Ishikawa (cell line): Measurements from ENCODE around the gene RAI2.

Experiments
- CEBPB ChIP-seq: IDR thresholded peaks from 2 replicates; pipeline ENCODE4 v1.6.1; 2012
- EP300 ChIP-seq: IDR thresholded peaks from 2 replicates; pipeline ENCODE4 v1.6.1; 2012; ENCODE audit warnings: borderline replicate concordance
- FOXM1 ChIP-seq: IDR thresholded peaks from 2 replicates; pipeline ENCODE4 v1.6.1; 2012; ENCODE audit warnings: low read depth, borderline replicate concordance
- RAD21 ChIP-seq: IDR thresholded peaks from 2 replicates; pipeline ENCODE4 v1.6.1; 2012; ENCODE audit warnings: low read depth
- TAF1 ChIP-seq: IDR thresholded peaks from 2 replicates; pipeline ENCODE4 v1.6.1; 2012; ENCODE audit warnings: low read depth, mild to moderate bottlenecking
- TCF12 ChIP-seq: IDR thresholded peaks from 2 replicates; pipeline ENCODE4 v1.6.1; 2012; ENCODE audit warnings: low read depth
- TEAD4 ChIP-seq: IDR thresholded peaks from 2 replicates; pipeline ENCODE4 v1.6.1; 2012
- YY1 ChIP-seq: IDR thresholded peaks from 2 replicates; pipeline ENCODE4 v1.6.1; 2012; ENCODE audit warnings: low read depth
- TF ChIP-seq, protein P1 (sequence below): IDR thresholded peaks from 2 replicates; pipeline ENCODE4 v1.6.1; 2012
- TF ChIP-seq, protein P2 (sequence below): IDR thresholded peaks from 2 replicates; pipeline ENCODE4 v1.6.1; 2012
- TF ChIP-seq, protein P3 (sequence below): IDR thresholded peaks from 2 replicates; pipeline ENCODE4 v1.6.1; 2012; ENCODE audit warnings: low read depth, mild to moderate bottlenecking

DNA sequence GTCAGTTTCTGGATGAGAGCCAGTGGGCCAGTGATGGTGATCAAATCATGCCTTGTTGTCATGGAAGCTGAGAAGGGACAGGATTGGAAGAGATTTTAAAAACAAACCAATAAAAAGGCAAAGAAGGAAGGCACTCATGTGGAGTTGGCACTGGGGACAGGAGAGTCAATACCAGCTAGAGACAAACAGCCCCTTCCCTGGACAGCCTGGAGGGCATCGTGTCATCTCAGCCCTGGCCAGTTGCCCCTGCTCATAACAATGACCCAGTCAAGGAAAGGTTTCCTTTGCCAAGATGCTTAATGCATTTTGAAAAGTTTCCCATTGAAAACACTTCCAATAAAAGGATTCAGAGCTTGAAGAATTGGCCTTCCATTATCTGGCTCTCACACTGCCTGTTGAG is 68.3 kb downstream of the RAI2 start:
- TF ChIP-seq RAD21 = no peak
- no peak for TF ChIP-seq EP300
- TF ChIP-seq, protein P1, sequence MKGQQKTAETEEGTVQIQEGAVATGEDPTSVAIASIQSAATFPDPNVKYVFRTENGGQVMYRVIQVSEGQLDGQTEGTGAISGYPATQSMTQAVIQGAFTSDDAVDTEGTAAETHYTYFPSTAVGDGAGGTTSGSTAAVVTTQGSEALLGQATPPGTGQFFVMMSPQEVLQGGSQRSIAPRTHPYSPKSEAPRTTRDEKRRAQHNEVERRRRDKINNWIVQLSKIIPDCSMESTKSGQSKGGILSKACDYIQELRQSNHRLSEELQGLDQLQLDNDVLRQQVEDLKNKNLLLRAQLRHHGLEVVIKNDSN = no peak
- no peak for TF ChIP-seq FOXM1
- no peak for TF ChIP-seq CEBPB
- no peak for TF ChIP-seq TEAD4
- TF ChIP-seq TCF12 = no peak
- no peak for TF ChIP-seq TAF1
- TF ChIP-seq, protein P2, sequence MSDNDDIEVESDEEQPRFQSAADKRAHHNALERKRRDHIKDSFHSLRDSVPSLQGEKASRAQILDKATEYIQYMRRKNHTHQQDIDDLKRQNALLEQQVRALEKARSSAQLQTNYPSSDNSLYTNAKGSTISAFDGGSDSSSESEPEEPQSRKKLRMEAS = no peak
- TF ChIP-seq, protein P3, sequence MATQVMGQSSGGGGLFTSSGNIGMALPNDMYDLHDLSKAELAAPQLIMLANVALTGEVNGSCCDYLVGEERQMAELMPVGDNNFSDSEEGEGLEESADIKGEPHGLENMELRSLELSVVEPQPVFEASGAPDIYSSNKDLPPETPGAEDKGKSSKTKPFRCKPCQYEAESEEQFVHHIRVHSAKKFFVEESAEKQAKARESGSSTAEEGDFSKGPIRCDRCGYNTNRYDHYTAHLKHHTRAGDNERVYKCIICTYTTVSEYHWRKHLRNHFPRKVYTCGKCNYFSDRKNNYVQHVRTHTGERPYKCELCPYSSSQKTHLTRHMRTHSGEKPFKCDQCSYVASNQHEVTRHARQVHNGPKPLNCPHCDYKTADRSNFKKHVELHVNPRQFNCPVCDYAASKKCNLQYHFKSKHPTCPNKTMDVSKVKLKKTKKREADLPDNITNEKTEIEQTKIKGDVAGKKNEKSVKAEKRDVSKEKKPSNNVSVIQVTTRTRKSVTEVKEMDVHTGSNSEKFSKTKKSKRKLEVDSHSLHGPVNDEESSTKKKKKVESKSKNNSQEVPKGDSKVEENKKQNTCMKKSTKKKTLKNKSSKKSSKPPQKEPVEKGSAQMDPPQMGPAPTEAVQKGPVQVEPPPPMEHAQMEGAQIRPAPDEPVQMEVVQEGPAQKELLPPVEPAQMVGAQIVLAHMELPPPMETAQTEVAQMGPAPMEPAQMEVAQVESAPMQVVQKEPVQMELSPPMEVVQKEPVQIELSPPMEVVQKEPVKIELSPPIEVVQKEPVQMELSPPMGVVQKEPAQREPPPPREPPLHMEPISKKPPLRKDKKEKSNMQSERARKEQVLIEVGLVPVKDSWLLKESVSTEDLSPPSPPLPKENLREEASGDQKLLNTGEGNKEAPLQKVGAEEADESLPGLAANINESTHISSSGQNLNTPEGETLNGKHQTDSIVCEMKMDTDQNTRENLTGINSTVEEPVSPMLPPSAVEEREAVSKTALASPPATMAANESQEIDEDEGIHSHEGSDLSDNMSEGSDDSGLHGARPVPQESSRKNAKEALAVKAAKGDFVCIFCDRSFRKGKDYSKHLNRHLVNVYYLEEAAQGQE = no peak
- no peak for TF ChIP-seq YY1
